SK-N-SH treated with all-trans-retinoic acid at 6 μM for 48 hours (cell line): ENCODE measurements around the gene PTPN18.
A peak's percentile ranks its signal among the peaks of the same experiment; 100 is the strongest.

ENCODE experiments used
- ATAC-seq: fragments of 200-7000 bp; cut with Tn5 transposase; 3 replicates; pipeline ENCODE4 v1.9.1; 2020; ENCODE audit warnings: mild to moderate bottlenecking, moderate library complexity
- ARNTL ChIP-seq: fragments of 450-650 bp; formaldehyde crosslinking; IDR thresholded peaks from 2 replicates; pipeline ENCODE4 v1.5.0; 2020; ENCODE audit warnings: low read depth, mild to moderate bottlenecking, moderate library complexity, borderline replicate concordance
- CSDC2 ChIP-seq: fragments of 250-450 bp; sonication (Bioruptor Pico); IDR thresholded peaks from 2 replicates; pipeline ENCODE4 v1.5.0; 2020; ENCODE audit warnings: mild to moderate bottlenecking, moderate library complexity
- CSRNP3 ChIP-seq: fragments of 250-450 bp; sonication (Bioruptor Pico); IDR thresholded peaks from 2 replicates; pipeline ENCODE4 v1.5.1; 2021; ENCODE audit warnings: mild to moderate bottlenecking, moderate library complexity
- ESRRG ChIP-seq: fragments of 250-450 bp; sonication (Bioruptor Pico); IDR thresholded peaks from 2 replicates; pipeline ENCODE4 v1.6.1; 2021; ENCODE audit warnings: mild to moderate bottlenecking
- GLIS3 ChIP-seq: fragments of 250-450 bp; sonication (Bioruptor Pico); IDR thresholded peaks from 2 replicates; pipeline ENCODE4 v1.5.0; 2020; ENCODE audit warnings: mild to moderate bottlenecking, moderate library complexity
- ISL1 ChIP-seq: fragments of 250-450 bp; sonication (Bioruptor Pico); IDR thresholded peaks from 2 replicates; pipeline ENCODE4 v2.1.2; 2022; ENCODE audit warnings: mild to moderate bottlenecking, moderate library complexity
- PATZ1 ChIP-seq: fragments of 250-450 bp; sonication (Bioruptor Pico); IDR thresholded peaks from 2 replicates; pipeline ENCODE4 v1.8.0; 2020; ENCODE audit warnings: mild to moderate bottlenecking, moderate library complexity, borderline replicate concordance
- PPARA ChIP-seq: fragments of 250-450 bp; sonication (Bioruptor Pico); IDR thresholded peaks from 2 replicates; pipeline ENCODE4 v1.5.0; 2020; ENCODE audit warnings: mild to moderate bottlenecking, borderline replicate concordance
- RARB ChIP-seq: fragments of 250-450 bp; sonication (Bioruptor Pico); IDR thresholded peaks from 2 replicates; pipeline ENCODE4 v1.8.0; 2021; ENCODE audit warnings: mild to moderate bottlenecking, moderate library complexity
- SNAI2 ChIP-seq: fragments of 250-450 bp; sonication (Bioruptor Pico); IDR thresholded peaks from 2 replicates; pipeline ENCODE4 v1.5.0; 2020; ENCODE audit warnings: mild to moderate bottlenecking, moderate library complexity
- TCF4 ChIP-seq: fragments of 250-450 bp; sonication (Bioruptor Pico); IDR thresholded peaks from 2 replicates; pipeline ENCODE4 v1.8.0; 2021; ENCODE audit warnings: mild to moderate bottlenecking, moderate library complexity, borderline replicate concordance
- TOX ChIP-seq: fragments of 250-450 bp; sonication (Bioruptor Pico); IDR thresholded peaks from 2 replicates; pipeline ENCODE4 v1.8.0; 2021; ENCODE audit warnings: mild to moderate bottlenecking, moderate library complexity, borderline replicate concordance
- ZC3H10 ChIP-seq: fragments of 250-450 bp; sonication (Bioruptor Pico); IDR thresholded peaks from 2 replicates; pipeline ENCODE4 v1.5.1; 2021; ENCODE audit warnings: mild to moderate bottlenecking, moderate library complexity
- ZFP3 ChIP-seq: fragments of 250-450 bp; sonication (Bioruptor Pico); IDR thresholded peaks from 2 replicates; pipeline ENCODE4 v1.5.0; 2020; ENCODE audit warnings: mild to moderate bottlenecking, moderate library complexity
- ZFP30 ChIP-seq: fragments of 450-650 bp; formaldehyde crosslinking; IDR thresholded peaks from 2 replicates; pipeline ENCODE4 v1.5.0; 2022; ENCODE audit warnings: mild to moderate bottlenecking, moderate library complexity
- ZNF70 ChIP-seq: fragments of 450-650 bp; formaldehyde crosslinking; IDR thresholded peaks from 2 replicates; pipeline ENCODE4 v1.5.0; 2020; ENCODE audit warnings: mild to moderate bottlenecking, moderate library complexity
- ZNF8 ChIP-seq: fragments of 450-650 bp; formaldehyde crosslinking; IDR thresholded peaks from 2 replicates; pipeline ENCODE4 v1.5.0; 2020; ENCODE audit warnings: mild to moderate bottlenecking, moderate library complexity
- TF ChIP-seq, protein P1 (sequence below): fragments of 250-450 bp; sonication (Bioruptor Pico); IDR thresholded peaks from 2 replicates; pipeline ENCODE4 v1.5.0; 2020; ENCODE audit warnings: mild to moderate bottlenecking, moderate library complexity

PTPN18 gene

DNA sequence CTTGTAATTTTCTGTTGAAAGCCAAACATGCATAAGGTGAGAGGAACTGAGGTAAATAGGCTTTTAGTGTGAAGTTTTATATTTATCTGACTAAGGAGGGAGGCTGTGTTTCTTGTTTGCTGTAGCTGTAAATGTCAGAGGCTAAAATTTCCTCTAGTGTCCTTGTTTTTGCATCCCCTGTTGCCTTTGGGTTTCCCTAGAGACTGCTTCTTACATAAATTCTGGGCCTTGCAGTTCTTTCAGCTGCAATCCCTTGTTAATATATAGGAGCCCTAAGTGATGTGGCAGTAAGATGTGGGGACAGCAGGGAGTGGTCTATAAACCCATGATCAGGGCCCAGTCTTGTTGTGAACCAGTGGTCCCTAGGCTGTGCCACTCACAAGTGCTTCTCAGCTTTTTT, 20.6 kb upstream of the PTPN18 start:
- TF ChIP-seq ZNF70 (CRISPR knock-in tag) (no peak), ZFP3 (CRISPR knock-in tag) (no peak), ESRRG (CRISPR knock-in tag) (no peak), PPARA (no peak)
- TF ChIP-seq, protein P1, sequence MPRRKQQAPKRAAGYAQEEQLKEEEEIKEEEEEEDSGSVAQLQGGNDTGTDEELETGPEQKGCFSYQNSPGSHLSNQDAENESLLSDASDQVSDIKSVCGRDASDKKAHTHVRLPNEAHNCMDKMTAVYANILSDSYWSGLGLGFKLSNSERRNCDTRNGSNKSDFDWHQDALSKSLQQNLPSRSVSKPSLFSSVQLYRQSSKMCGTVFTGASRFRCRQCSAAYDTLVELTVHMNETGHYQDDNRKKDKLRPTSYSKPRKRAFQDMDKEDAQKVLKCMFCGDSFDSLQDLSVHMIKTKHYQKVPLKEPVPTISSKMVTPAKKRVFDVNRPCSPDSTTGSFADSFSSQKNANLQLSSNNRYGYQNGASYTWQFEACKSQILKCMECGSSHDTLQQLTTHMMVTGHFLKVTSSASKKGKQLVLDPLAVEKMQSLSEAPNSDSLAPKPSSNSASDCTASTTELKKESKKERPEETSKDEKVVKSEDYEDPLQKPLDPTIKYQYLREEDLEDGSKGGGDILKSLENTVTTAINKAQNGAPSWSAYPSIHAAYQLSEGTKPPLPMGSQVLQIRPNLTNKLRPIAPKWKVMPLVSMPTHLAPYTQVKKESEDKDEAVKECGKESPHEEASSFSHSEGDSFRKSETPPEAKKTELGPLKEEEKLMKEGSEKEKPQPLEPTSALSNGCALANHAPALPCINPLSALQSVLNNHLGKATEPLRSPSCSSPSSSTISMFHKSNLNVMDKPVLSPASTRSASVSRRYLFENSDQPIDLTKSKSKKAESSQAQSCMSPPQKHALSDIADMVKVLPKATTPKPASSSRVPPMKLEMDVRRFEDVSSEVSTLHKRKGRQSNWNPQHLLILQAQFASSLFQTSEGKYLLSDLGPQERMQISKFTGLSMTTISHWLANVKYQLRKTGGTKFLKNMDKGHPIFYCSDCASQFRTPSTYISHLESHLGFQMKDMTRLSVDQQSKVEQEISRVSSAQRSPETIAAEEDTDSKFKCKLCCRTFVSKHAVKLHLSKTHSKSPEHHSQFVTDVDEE (CRISPR knock-in tag): no peak
- TF ChIP-seq, all 23 proteins: peak for 0
- ATAC-seq: no peak

- no peak for ATAC-seq
Observed at GRCh38 chr2:130336150-130336876, 19.5 kb upstream of the PTPN18 start.

GRCh38 chr2:130336877-130337734, 18.8 kb upstream of the PTPN18 start:
- peak; percentile 76 for ATAC-seq
- TF ChIP-seq PPARA (no peak), TCF4 (CRISPR knock-in tag) (0 out of 2 replicates have a peak, but pooled peaks have one; percentile 12), ZC3H10 (no peak), ZFP30 (CRISPR knock-in tag) (no peak), ZFP3 (CRISPR knock-in tag) (peak; percentile 70; the same call in 1 of the 2 replicates), ARNTL (no peak), ISL1 (CRISPR knock-in tag) (no peak)

More at GRCh38 chr2:130336150-130336876, 19.5 kb upstream of the PTPN18 start:
- TF ChIP-seq ZFP30 (CRISPR knock-in tag) (no peak), CSRNP3 (CRISPR knock-in tag) (no peak), ZNF70 (CRISPR knock-in tag) (no peak), ZNF8 (CRISPR knock-in tag) (no peak), PATZ1 (CRISPR knock-in tag) (no peak), ISL1 (CRISPR knock-in tag) (no peak), CSDC2 (CRISPR knock-in tag) (no peak), TCF4 (CRISPR knock-in tag) (no peak), PPARA (no peak), GLIS3 (CRISPR knock-in tag) (no peak), SNAI2 (CRISPR knock-in tag) (no peak), TOX (CRISPR knock-in tag) (no peak), ARNTL (no peak), ZFP3 (CRISPR knock-in tag) (no peak), RARB (no peak)
- TF ChIP-seq, protein P1 (CRISPR knock-in tag): no peak
